GM12878 (cell line): ENCODE data around the gene SERPINE2. TPM values are rescaled to one million over a fixed set of nuclear protein-coding genes. Genes with fewer than 3 reads are reported as not detected.

ENCODE experiments used
- ATAC-seq: fragments of 200-7000 bp; cut with Tn5 transposase; 3 replicates; pipeline ENCODE4 v1.9.1; 2020; ENCODE audit warnings: mild to moderate bottlenecking, moderate library complexity
- BruUV-seq: library from RNA; stranded (reverse); fragments of 400-500 nt; replicated peaks from 2 replicates; lab custom pipeline; 2021; lab: Mats Ljungman, UMichigan
- CTCF ChIA-PET: fragments of 300-600 bp; sonication (Branson Sonifier 250); formaldehyde crosslinking; extraction: SDS; loops from one replicate; lab custom pipeline; 2021; ENCODE audit warnings: inconsistent platforms; lab: Yijun Ruan, JAX
- POLR2A ChIA-PET: fragments of 350-600 bp; formaldehyde crosslinking; extraction: SDS; loops from one replicate; lab custom pipeline; 2021; ENCODE audit warnings: inconsistent platforms; lab: Charles Lee
- RAD21 ChIA-PET: fragments of 300-600 bp; sonication (Branson Sonifier 250); formaldehyde crosslinking; loops from one replicate; lab custom pipeline; 2023; ENCODE audit warnings: antibody characterized with exemption; ENCODE audit not compliant: unreplicated experiment; lab: Charles Lee
- SMC1A ChIA-PET: fragments of 300-600 bp; sonication (Branson Sonifier 250); formaldehyde crosslinking; loops from one replicate; lab custom pipeline; 2023; ENCODE audit not compliant: unreplicated experiment, uncharacterized antibody; lab: Charles Lee
- DNase-seq: peaks from one replicate; pipeline ENCODE4 v3.0.0-alpha.2; 2011; ENCODE audit warnings: low read depth, low spot score
- FAIRE-seq: peaks from 3 replicates; lab custom pipeline; 2011; peaks lifted over from hg19 to GRCh38; lab: Jason Lieb, UNC
- H2AFZ ChIP-seq: 2 replicates; pipeline ENCODE4 v1.6.0; 2011; ENCODE audit warnings: low read depth, low read length, control low read depth; ENCODE audit not compliant: control insufficient read depth
- H3K27ac ChIP-seq: 2 replicates; pipeline ENCODE4 v1.5.1; 2011; ENCODE audit warnings: control low read depth; ENCODE audit not compliant: control insufficient read depth, insufficient read depth
- H3K27me3 ChIP-seq, 2 experiments: replicated peaks in 1 of 2; 2 replicates each; pipeline versions ENCODE4 v1.6.0 to v1.6.1; 2011; ENCODE audit warnings: low read length in 1 of 2; ENCODE audit not compliant: control insufficient read depth in 2 of 2, insufficient read depth in 2 of 2
- H3K36me3 ChIP-seq, 2 experiments: 2 replicates each; pipeline ENCODE4 v1.5.1; 2011; ENCODE audit warnings: low read length in 1 of 2; ENCODE audit not compliant: control insufficient read depth in 2 of 2, insufficient read depth in 2 of 2
- H3K4me1 ChIP-seq: 2 replicates; pipeline ENCODE4 v1.6.1; 2011; ENCODE audit warnings: mild to moderate bottlenecking, low read length, moderate library complexity, mixed read lengths; ENCODE audit not compliant: control insufficient read depth, insufficient read depth
- H3K4me2 ChIP-seq: 2 replicates; pipeline ENCODE4 v1.6.0; 2011; ENCODE audit warnings: control low read depth; ENCODE audit not compliant: control insufficient read depth, insufficient read depth
- H3K4me3 ChIP-seq: fragments of 200-600 bp; sonication (generic); 2 replicates; pipeline ENCODE4 v1.5.1; 2016
- H3K79me2 ChIP-seq: 2 replicates; pipeline ENCODE4 v1.6.0; 2011; ENCODE audit warnings: low read length; ENCODE audit not compliant: control insufficient read depth, insufficient read depth
- H3K9ac ChIP-seq: 2 replicates; pipeline ENCODE4 v1.8.0; 2011; ENCODE audit warnings: low read length, control low read depth, mixed read lengths; ENCODE audit not compliant: control insufficient read depth, insufficient read depth
- H3K9me3 ChIP-seq: replicated peaks from 3 replicates; pipeline ENCODE4 v1.5.1; 2011; ENCODE audit warnings: mild to moderate bottlenecking, low read length; ENCODE audit not compliant: control insufficient read depth, insufficient read depth
- H4K20me1 ChIP-seq: 2 replicates; pipeline ENCODE4 v1.6.0; 2011; ENCODE audit not compliant: control insufficient read depth, insufficient read depth
- CHD1 ChIP-seq: IDR thresholded peaks from 2 replicates; pipeline ENCODE4 v1.6.1; 2012; ENCODE audit warnings: low read depth, low read length, improper control_type of control experiment
- ETV6 ChIP-seq, 2 experiments: fragments of 450-650 bp in 1 of 2; IDR thresholded peaks in 1 of 2; conservative IDR thresholded peaks in 1 of 2; 2 replicates each; pipeline ENCODE4 v1.6.1; 2014; ENCODE audit warnings: antibody characterized with exemption in 1 of 2, borderline replicate concordance in 1 of 2, low read depth in 1 of 2, mild to moderate bottlenecking in 1 of 2, moderate library complexity in 1 of 2
- MTA3 ChIP-seq: IDR thresholded peaks from 2 replicates; pipeline ENCODE4 v1.6.1; 2012; ENCODE audit warnings: low read length, inconsistent platforms, borderline replicate concordance
- NFYB ChIP-seq: IDR thresholded peaks from 2 replicates; pipeline ENCODE4 v1.6.1; 2011; ENCODE audit warnings: low read depth, mild to moderate bottlenecking, low read length, improper control_type of control experiment, moderate library complexity; ENCODE audit not compliant: insufficient read depth
- PAX5 ChIP-seq: IDR thresholded peaks from 2 replicates; pipeline ENCODE4 v1.6.1; 2011; ENCODE audit warnings: low read depth, low read length, borderline replicate concordance
- POLR2AphosphoS2 ChIP-seq: IDR thresholded peaks from 2 replicates; pipeline ENCODE4 v1.6.1; 2011; ENCODE audit warnings: low read depth, mild to moderate bottlenecking, low read length, improper control_type of control experiment, moderate library complexity
- SREBF1 ChIP-seq: IDR thresholded peaks from 2 replicates; pipeline ENCODE4 v1.6.1; 2012; ENCODE audit warnings: mild to moderate bottlenecking, low read length
- TAF1 ChIP-seq: IDR thresholded peaks from 2 replicates; pipeline ENCODE4 v1.6.1; 2011; ENCODE audit warnings: mild to moderate bottlenecking, low read depth, low read length, borderline replicate concordance
- TCF7 ChIP-seq: IDR thresholded peaks from 2 replicates; pipeline ENCODE4 v1.6.1; 2014; ENCODE audit warnings: antibody characterized with exemption, borderline replicate concordance
- ZNF24 ChIP-seq: fragments of 450-650 bp; IDR thresholded peaks from 2 replicates; pipeline ENCODE4 v1.6.1; 2017; ENCODE audit warnings: antibody characterized with exemption, mild to moderate bottlenecking
- ZNF384 ChIP-seq: IDR thresholded peaks from 2 replicates; pipeline ENCODE4 v1.6.1; 2012; ENCODE audit warnings: low read depth, mild to moderate bottlenecking, low read length, improper control_type of control experiment, borderline replicate concordance
- WGBS: methylation state at CpG from one replicate; pipeline ENCODE4 v1.1.6; 2016; ENCODE audit warnings: low lambda C conversion rate; ENCODE audit not compliant: insufficient replicate concordance, insufficient coverage; ENCODE audit errors: missing lambda C conversion rate; 5-methylcytosine and 5-hydroxymethylcytosine counted together
- in situ Hi-C: fragments of 300-500 bp; cut with MboI; formaldehyde crosslinking; loops from 9 replicates; pipeline ENCODE4 v1.14.3; 2018; ENCODE audit warnings: mixed read lengths
- intact Hi-C: fragments of 100-400 bp; cut with micrococcal nuclease; formaldehyde crosslinking; loops from one replicate; pipeline ENCODE4 v1.14.2; 2022; ENCODE audit not compliant: unreplicated experiment
- polyA plus RNA-seq, 11 experiments: library from polyadenylated mRNA; depleted of rRNA in 4 of 11; unstranded in 6 of 11; stranded (reverse) in 5 of 11; fragments of >200 nt; fragmentation: Nextera tagmentation in 4 of 11; fragmentation: Illumina TruSeq in 1 of 11; extraction: Ambion mirVana in 4 of 11; extraction: Trizol in 1 of 11; gene quantifications; 1 replicate in 1 of 11; 2 replicates in 10 of 11; pipeline versions ENCODE4 v1.2.1 to v1.2.3, GENCODE V29; 2011 to 2016; ENCODE audit warnings: inconsistent platforms in 2 of 11, missing spikeins in 2 of 11, low read depth in 1 of 11
- total RNA-seq, 4 experiments: library from RNA; depleted of rRNA in 3 of 4; stranded (reverse); fragments of >200 nt in 3 of 4; fragmentation: Illumina TruSeq in 1 of 4; extraction: Trizol in 1 of 4; gene quantifications; 2 replicates each; pipeline versions ENCODE4 v1.2.1 to v1.2.3, GENCODE V29; 2013 to 2021
- TF ChIP-seq, protein P1 (sequence below): fragments of 450-650 bp; IDR thresholded peaks from 2 replicates; pipeline ENCODE4 v1.6.1; 2018; ENCODE audit warnings: mild to moderate bottlenecking, low read depth, moderate library complexity; ENCODE audit not compliant: partially characterized antibody
- TF ChIP-seq, protein P2 (sequence below): IDR thresholded peaks from 2 replicates; pipeline ENCODE4 v1.6.1; 2012; ENCODE audit warnings: low read depth, low read length, improper control_type of control experiment
- TF ChIP-seq, protein P3 (sequence below): IDR thresholded peaks from 2 replicates; pipeline ENCODE4 v1.6.1; 2012; ENCODE audit warnings: mild to moderate bottlenecking, low read depth, low read length
- TF ChIP-seq, protein P4 (sequence below), 3 experiments: IDR thresholded peaks in 2 of 3; conservative IDR thresholded peaks in 1 of 3; 2 replicates each; pipeline ENCODE4 v1.5.1; 2011; ENCODE audit warnings: low read depth in 3 of 3, low read length in 3 of 3, mild to moderate bottlenecking in 3 of 3, control low read depth in 2 of 3, moderate library complexity in 2 of 3, inconsistent platforms in 1 of 3, mixed read lengths in 1 of 3; ENCODE audit not compliant: control insufficient read depth in 2 of 3, insufficient read depth in 1 of 3; ENCODE audit errors: extremely low read depth in 1 of 3

SERPINE2 gene
- total and polyA plus RNA-seq, 10 of the 15 experiments (the other 5 are each of a cell fraction or from before 2014, with no cell fraction given) = 0.18 to 1.7 (median 0.39) TPM

DNA sequence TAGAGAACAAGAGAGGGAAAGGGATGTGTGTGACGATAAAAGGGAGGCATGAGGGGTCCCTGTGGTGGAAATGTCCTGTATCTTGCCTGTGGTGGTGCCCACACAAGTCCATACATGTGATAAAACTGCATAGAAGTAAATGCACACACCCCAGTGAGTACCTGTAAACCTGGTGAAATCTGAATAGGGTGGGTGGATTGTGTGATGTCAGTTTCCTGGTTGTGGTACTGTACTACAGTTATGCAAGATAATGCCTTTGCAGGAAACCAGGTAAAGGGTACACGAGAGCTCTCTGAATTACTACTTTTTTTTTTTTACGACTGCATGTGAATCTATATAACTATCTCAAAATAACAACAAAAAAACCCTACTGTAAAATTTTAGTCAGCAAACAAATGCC is 22.1 kb downstream of the SERPINE2 start:
- H4K20me1 ChIP-seq = no peaks in the 10 kb centered on the region
- no peaks in the 10 kb centered on the region for H3K79me2 ChIP-seq
- no peak overlapping the region for H3K4me2 ChIP-seq
- in situ Hi-C loops = no loop called here
- SMC1A ChIA-PET = no interaction called here
- ATAC-seq = no peak
- peak; percentile 59 for FAIRE-seq
- H3K4me3 ChIP-seq = no peak overlapping the region
- H3K4me1 ChIP-seq = no peaks in the 10 kb centered on the region
- DNase-seq = no peak
- H3K27ac ChIP-seq = no peak overlapping the region
- TF ChIP-seq ZNF24 = no peak
- no peak for TF ChIP-seq CHD1
- TF ChIP-seq TAF1 = no peak
- no peak for TF ChIP-seq ZNF384
- no peak for TF ChIP-seq PAX5
- no peak for TF ChIP-seq TCF7
- TF ChIP-seq, protein P1, sequence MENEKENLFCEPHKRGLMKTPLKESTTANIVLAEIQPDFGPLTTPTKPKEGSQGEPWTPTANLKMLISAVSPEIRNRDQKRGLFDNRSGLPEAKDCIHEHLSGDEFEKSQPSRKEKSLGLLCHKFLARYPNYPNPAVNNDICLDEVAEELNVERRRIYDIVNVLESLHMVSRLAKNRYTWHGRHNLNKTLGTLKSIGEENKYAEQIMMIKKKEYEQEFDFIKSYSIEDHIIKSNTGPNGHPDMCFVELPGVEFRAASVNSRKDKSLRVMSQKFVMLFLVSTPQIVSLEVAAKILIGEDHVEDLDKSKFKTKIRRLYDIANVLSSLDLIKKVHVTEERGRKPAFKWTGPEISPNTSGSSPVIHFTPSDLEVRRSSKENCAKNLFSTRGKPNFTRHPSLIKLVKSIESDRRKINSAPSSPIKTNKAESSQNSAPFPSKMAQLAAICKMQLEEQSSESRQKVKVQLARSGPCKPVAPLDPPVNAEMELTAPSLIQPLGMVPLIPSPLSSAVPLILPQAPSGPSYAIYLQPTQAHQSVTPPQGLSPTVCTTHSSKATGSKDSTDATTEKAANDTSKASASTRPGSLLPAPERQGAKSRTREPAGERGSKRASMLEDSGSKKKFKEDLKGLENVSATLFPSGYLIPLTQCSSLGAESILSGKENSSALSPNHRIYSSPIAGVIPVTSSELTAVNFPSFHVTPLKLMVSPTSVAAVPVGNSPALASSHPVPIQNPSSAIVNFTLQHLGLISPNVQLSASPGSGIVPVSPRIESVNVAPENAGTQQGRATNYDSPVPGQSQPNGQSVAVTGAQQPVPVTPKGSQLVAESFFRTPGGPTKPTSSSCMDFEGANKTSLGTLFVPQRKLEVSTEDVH = no peak
- TF ChIP-seq, protein P2, sequence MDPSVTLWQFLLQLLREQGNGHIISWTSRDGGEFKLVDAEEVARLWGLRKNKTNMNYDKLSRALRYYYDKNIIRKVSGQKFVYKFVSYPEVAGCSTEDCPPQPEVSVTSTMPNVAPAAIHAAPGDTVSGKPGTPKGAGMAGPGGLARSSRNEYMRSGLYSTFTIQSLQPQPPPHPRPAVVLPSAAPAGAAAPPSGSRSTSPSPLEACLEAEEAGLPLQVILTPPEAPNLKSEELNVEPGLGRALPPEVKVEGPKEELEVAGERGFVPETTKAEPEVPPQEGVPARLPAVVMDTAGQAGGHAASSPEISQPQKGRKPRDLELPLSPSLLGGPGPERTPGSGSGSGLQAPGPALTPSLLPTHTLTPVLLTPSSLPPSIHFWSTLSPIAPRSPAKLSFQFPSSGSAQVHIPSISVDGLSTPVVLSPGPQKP = no peak
- no peak for TF ChIP-seq MTA3
- TF ChIP-seq, protein P3, sequence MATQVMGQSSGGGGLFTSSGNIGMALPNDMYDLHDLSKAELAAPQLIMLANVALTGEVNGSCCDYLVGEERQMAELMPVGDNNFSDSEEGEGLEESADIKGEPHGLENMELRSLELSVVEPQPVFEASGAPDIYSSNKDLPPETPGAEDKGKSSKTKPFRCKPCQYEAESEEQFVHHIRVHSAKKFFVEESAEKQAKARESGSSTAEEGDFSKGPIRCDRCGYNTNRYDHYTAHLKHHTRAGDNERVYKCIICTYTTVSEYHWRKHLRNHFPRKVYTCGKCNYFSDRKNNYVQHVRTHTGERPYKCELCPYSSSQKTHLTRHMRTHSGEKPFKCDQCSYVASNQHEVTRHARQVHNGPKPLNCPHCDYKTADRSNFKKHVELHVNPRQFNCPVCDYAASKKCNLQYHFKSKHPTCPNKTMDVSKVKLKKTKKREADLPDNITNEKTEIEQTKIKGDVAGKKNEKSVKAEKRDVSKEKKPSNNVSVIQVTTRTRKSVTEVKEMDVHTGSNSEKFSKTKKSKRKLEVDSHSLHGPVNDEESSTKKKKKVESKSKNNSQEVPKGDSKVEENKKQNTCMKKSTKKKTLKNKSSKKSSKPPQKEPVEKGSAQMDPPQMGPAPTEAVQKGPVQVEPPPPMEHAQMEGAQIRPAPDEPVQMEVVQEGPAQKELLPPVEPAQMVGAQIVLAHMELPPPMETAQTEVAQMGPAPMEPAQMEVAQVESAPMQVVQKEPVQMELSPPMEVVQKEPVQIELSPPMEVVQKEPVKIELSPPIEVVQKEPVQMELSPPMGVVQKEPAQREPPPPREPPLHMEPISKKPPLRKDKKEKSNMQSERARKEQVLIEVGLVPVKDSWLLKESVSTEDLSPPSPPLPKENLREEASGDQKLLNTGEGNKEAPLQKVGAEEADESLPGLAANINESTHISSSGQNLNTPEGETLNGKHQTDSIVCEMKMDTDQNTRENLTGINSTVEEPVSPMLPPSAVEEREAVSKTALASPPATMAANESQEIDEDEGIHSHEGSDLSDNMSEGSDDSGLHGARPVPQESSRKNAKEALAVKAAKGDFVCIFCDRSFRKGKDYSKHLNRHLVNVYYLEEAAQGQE = no peak
- no peak for TF ChIP-seq NFYB
- no peak for TF ChIP-seq POLR2AphosphoS2
- TF ChIP-seq, protein P4, sequence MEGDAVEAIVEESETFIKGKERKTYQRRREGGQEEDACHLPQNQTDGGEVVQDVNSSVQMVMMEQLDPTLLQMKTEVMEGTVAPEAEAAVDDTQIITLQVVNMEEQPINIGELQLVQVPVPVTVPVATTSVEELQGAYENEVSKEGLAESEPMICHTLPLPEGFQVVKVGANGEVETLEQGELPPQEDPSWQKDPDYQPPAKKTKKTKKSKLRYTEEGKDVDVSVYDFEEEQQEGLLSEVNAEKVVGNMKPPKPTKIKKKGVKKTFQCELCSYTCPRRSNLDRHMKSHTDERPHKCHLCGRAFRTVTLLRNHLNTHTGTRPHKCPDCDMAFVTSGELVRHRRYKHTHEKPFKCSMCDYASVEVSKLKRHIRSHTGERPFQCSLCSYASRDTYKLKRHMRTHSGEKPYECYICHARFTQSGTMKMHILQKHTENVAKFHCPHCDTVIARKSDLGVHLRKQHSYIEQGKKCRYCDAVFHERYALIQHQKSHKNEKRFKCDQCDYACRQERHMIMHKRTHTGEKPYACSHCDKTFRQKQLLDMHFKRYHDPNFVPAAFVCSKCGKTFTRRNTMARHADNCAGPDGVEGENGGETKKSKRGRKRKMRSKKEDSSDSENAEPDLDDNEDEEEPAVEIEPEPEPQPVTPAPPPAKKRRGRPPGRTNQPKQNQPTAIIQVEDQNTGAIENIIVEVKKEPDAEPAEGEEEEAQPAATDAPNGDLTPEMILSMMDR (IDR thresholded peaks at IDR 0.05 in 2 of 3, conservative IDR thresholded peaks at IDR 0.05 in 1 of 3; ENCODE audit: control insufficient read depth in 2 of 3, extremely low read depth in 1 of 3, insufficient read depth in 1 of 3, low read depth in 3 of 3, low read length in 3 of 3) = no peak
- no peak for TF ChIP-seq SREBF1
- no peak for TF ChIP-seq ETV6 (conservative IDR thresholded peaks at IDR 0.05 in 1 of 2, IDR thresholded peaks at IDR 0.05 in 1 of 2; ENCODE audit: borderline replicate concordance in 1 of 2, low read depth in 1 of 2)
- TF ChIP-seq, all 136 proteins: peak for 0
- H3K27me3 ChIP-seq = no peaks in the 10 kb centered on the region; a peak in 1 of 4 replicates
- ChIA-PET CTCF (interaction anchor here (2.0 kb wide), 1 partner anchor 23 kb away, joined by 5 read pairs; no protein-coding TSS in a partner anchor), RAD21 (interaction anchor here (0.5 to 0.6 kb wide), 2 partner anchors 802 to 857 kb away, joined by 3 read pairs; no protein-coding TSS in a partner anchor), POLR2A (no interaction called here)
- no peak overlapping the region for H3K9ac ChIP-seq
- H3K36me3 ChIP-seq = no peaks in the 10 kb centered on the region
- 6% methylated on average over 3 of the region's 3 CpGs for WGBS
- intact Hi-C loops = no loop called here
- H3K9me3 ChIP-seq = no peaks in the 10 kb centered on the region
- BruUV-seq = no TSS peak
- no peak overlapping the region for H2AFZ ChIP-seq
